Measurements from ENCODE around the gene TMED8. TPM values are rescaled to one million over a fixed set of nuclear protein-coding genes. Genes with fewer than 3 reads are reported as not detected.

Gene TMED8
- total and polyA plus RNA-seq, 2 donors from 2014 or later = 6.7 to 17.1 TPM

- DNase-seq (no peak), FAIRE-seq (no peak)
- Histone ChIP-seq H3K27ac (ENCODE audit: low read depth in 2 of 2, low read length in 2 of 2) (no peak overlapping the region), H3K4me3 (ENCODE audit: low read length in 3 of 3) (peak overlapping the region in 1 of 3 donors; percentile 11), H3K27me3 (ENCODE audit: control insufficient read depth, insufficient read depth, low read length) (no peaks in the 10 kb centered on the region), H3K36me3 (ENCODE audit: control insufficient read depth in 2 of 3, insufficient read depth in 3 of 3, low read length in 3 of 3) (no peaks in the 10 kb centered on the region), H3K4me1 (ENCODE audit: control insufficient read depth in 2 of 3, insufficient read depth in 2 of 3, low read depth in 1 of 3, low read length in 3 of 3) (peaks cover 0 to 18% (median 10%) of the 10 kb centered on the region in 3 donors), H3K9ac (ENCODE audit: low read length in 3 of 3) (no peak overlapping the region), H3K9me3 (ENCODE audit: control insufficient read depth in 2 of 3, insufficient read depth in 1 of 3, low read length in 3 of 3) (no peaks in the 10 kb centered on the region)
- TF ChIP-seq CTCF (IDR thresholded peaks at IDR 0.05; ENCODE audit: borderline replicate concordance, extremely low read depth, insufficient read depth) = no peak
- intact Hi-C loops (cut with DNase I) = loop anchor here (10.0 kb wide), 1 partner anchor 441 kb away; no protein-coding TSS in a partner anchor
Observed at GRCh38 chr14:77316195-77316505, 60.7 kb downstream of the TMED8 start.

- intact Hi-C loops (cut with DNase I) = loop anchor here (10.0 kb wide), 1 partner anchor 440 kb away; no protein-coding TSS in a partner anchor
- Histone ChIP-seq H3K36me3 (ENCODE audit: control insufficient read depth in 2 of 3, insufficient read depth in 3 of 3, low read length in 3 of 3) (peaks cover 0 to 4% (median 0%) of the 10 kb centered on the region in 3 donors), H3K4me1 (ENCODE audit: control insufficient read depth in 2 of 3, insufficient read depth in 2 of 3, low read depth in 1 of 3, low read length in 3 of 3) (peaks cover 0 to 18% (median 7%) of the 10 kb centered on the region in 3 donors), H3K9me3 (ENCODE audit: control insufficient read depth in 2 of 3, insufficient read depth in 1 of 3, low read length in 3 of 3) (no peaks in the 10 kb centered on the region), H3K27ac (ENCODE audit: low read depth in 2 of 2, low read length in 2 of 2) (no peak overlapping the region), H3K4me3 (ENCODE audit: low read length in 3 of 3) (no peak overlapping the region), H3K9ac (ENCODE audit: low read length in 3 of 3) (no peak overlapping the region), H3K27me3 (ENCODE audit: control insufficient read depth, insufficient read depth, low read length) (no peaks in the 10 kb centered on the region)
- DNase-seq (no peak), FAIRE-seq (no peak)
- TF ChIP-seq CTCF (IDR thresholded peaks at IDR 0.05; ENCODE audit: borderline replicate concordance, extremely low read depth, insufficient read depth) = no peak
Observed at GRCh38 chr14:77314539-77315457, 62.1 kb downstream of the TMED8 start.

- Histone ChIP-seq H3K9me3 (ENCODE audit: control insufficient read depth in 2 of 3, insufficient read depth in 1 of 3, low read length in 3 of 3) (no peaks in the 10 kb centered on the region), H3K4me3 (ENCODE audit: low read length in 3 of 3) (no peak overlapping the region), H3K4me1 (ENCODE audit: control insufficient read depth in 2 of 3, insufficient read depth in 2 of 3, low read depth in 1 of 3, low read length in 3 of 3) (peaks cover 0 to 12% (median 5%) of the 10 kb centered on the region in 3 donors), H3K27ac (ENCODE audit: low read depth in 2 of 2, low read length in 2 of 2) (no peak overlapping the region), H3K36me3 (ENCODE audit: control insufficient read depth in 2 of 3, insufficient read depth in 3 of 3, low read length in 3 of 3) (peaks cover 0 to 4% (median 0%) of the 10 kb centered on the region in 3 donors), H3K9ac (ENCODE audit: low read length in 3 of 3) (no peak overlapping the region), H3K27me3 (ENCODE audit: control insufficient read depth, insufficient read depth, low read length) (no peaks in the 10 kb centered on the region)
- no peak for TF ChIP-seq CTCF (IDR thresholded peaks at IDR 0.05; ENCODE audit: borderline replicate concordance, extremely low read depth, insufficient read depth)
- DNase-seq (peak in 3 of 5 donors; percentile 35 to 86 (median 64)), FAIRE-seq (no peak)
- intact Hi-C loops (cut with DNase I) = loop anchor here (10.0 kb wide), 1 partner anchor 439 kb away; no protein-coding TSS in a partner anchor
Observed at GRCh38 chr14:77314043-77314442, 62.9 kb downstream of the TMED8 start.
